ENCODE measurements around the gene RAET1E. TPM values are rescaled to one million over a fixed set of nuclear protein-coding genes. Genes with fewer than 3 reads are reported as not detected.
A peak's percentile ranks its signal among the peaks of the same experiment; 100 is the strongest.

RAET1E gene
- total and polyA plus RNA-seq, 9 of the 15 experiments (the other 6 are each of a cell fraction or from before 2014, with no cell fraction given), result not detected

DNA sequence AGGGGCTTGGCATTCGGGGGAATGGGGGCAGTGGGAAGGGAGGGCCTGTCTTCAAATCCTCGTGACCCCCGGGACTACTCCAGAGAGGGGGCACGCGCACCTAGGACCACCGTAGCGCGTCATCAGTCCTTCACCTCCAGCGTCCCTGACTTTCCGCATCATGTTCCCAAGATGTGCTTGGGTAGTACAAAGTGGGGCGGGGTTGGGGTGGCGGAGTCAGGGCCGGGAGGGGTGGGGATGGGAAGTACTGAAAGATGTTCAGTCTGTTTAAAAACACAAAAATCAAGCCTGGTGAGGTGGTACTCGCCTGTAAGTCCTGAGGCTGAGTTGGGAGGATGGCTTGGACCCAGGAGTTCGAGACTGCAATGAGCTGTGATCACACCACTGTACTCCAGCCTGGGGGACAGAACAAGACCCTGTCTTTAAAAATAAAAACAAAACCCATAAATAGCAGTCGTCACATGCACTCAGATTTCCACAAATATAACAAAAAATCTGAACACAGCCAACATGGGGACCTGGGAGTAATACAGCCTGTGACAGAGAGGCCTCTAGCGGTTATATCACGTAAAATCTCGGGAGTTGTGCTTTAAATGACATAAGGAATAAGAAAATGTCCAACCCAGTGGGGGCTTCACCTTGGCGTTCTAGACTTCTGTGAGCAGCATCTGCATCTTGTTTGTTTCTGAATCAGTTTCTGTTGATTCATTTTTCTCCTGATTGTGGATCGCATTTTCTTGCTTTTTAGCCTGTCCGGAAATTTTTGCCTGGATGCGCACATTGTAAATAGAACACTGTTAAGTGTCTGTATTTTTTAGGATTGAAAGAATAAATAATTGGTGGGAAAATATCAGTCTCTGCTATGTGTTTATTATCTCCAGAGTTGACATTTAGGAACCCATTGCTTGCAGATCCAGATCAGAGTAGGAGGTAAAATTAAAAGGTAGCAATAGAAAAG, 33.1 kb downstream of the RAET1E start (continued):
- TF ChIP-seq, protein P1, sequence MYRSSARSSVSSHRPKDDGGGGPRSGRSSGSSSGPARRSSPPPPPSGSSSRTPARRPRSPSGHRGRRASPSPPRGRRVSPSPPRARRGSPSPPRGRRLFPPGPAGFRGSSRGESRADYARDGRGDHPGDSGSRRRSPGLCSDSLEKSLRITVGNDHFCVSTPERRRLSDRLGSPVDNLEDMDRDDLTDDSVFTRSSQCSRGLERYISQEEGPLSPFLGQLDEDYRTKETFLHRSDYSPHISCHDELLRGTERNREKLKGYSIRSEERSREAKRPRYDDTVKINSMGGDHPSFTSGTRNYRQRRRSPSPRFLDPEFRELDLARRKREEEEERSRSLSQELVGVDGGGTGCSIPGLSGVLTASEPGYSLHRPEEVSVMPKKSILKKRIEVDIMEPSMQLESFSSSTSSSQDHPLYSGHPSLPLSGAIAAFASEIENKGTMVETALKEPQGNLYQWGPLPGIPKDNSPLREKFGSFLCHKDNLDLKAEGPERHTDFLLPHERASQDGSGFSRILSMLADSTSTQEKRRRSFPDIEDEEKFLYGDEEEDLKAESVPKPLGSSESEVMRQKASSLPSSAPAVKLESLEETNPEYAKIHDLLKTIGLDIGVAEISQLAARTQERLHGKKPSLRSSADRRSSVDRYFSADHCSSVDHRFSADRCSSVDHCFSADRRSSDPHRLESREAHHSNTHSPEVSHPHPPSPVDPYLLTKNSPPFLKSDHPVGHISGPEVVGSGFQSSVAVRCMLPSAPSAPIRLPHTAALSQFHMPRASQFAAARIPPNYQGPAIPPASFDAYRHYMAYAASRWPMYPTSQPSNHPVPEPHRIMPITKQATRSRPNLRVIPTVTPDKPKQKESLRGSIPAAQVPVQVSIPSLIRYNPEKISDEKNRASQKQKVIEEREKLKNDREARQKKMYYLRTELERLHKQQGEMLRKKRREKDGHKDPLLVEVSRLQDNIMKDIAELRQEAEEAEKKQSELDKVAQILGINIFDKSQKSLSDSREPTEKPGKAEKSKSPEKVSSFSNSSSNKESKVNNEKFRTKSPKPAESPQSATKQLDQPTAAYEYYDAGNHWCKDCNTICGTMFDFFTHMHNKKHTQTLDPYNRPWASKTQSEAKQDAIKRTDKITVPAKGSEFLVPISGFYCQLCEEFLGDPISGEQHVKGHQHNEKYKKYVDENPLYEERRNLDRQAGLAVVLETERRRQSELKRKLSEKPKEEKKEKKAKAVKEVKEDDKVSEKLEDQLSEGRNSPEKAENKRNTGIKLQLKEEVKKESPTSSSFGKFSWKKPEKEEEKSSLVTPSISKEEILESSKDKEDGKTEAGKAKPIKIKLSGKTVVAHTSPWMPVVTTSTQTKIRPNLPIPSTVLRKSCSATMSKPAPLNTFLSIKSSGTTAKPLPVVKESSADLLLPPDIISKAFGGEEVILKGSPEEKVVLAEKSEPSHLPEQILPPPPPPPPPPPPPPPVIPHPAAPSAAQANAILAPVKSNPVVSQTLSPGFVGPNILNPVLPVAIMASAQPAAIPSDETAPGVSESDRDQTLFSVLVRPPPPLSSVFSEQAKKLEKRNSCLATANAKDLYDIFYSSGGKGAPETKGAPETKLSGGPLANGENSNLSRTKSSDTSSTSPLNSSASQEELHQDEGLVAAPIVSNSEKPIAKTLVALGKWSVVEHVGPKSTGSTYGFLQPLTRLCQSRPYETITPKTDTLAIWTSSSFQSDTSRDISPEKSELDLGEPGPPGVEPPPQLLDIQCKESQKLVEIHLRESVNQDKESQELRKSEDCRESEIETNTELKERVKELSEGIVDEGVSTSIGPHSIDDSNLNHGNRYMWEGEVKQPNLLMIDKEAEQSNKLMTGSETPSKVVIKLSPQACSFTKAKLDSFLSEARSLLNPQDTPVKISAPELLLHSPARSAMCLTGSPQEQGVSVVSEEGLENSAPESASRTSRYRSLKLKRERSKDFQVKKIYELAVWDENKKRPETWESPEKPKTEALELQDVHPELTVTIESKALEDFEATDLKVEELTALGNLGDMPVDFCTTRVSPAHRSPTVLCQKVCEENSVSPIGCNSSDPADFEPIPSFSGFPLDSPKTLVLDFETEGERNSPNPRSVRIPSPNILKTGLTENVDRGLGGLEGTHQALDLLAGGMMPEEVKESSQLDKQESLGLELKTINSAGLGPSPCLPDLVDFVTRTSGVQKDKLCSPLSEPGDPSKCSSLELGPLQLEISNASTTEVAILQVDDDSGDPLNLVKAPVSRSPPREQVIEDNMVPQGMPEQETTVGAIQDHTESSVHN (IDR thresholded peaks at IDR 0.05; ENCODE audit: borderline replicate concordance in 1 of 2, low read depth in 1 of 2), result no peak
- TF ChIP-seq MAFG (tag; conservative IDR thresholded peaks at IDR 0.05), result no peak
- no peak for TF ChIP-seq NR1H2 (CRISPR knock-in tag; IDR thresholded peaks at IDR 0.05)
- TF ChIP-seq, protein P2, sequence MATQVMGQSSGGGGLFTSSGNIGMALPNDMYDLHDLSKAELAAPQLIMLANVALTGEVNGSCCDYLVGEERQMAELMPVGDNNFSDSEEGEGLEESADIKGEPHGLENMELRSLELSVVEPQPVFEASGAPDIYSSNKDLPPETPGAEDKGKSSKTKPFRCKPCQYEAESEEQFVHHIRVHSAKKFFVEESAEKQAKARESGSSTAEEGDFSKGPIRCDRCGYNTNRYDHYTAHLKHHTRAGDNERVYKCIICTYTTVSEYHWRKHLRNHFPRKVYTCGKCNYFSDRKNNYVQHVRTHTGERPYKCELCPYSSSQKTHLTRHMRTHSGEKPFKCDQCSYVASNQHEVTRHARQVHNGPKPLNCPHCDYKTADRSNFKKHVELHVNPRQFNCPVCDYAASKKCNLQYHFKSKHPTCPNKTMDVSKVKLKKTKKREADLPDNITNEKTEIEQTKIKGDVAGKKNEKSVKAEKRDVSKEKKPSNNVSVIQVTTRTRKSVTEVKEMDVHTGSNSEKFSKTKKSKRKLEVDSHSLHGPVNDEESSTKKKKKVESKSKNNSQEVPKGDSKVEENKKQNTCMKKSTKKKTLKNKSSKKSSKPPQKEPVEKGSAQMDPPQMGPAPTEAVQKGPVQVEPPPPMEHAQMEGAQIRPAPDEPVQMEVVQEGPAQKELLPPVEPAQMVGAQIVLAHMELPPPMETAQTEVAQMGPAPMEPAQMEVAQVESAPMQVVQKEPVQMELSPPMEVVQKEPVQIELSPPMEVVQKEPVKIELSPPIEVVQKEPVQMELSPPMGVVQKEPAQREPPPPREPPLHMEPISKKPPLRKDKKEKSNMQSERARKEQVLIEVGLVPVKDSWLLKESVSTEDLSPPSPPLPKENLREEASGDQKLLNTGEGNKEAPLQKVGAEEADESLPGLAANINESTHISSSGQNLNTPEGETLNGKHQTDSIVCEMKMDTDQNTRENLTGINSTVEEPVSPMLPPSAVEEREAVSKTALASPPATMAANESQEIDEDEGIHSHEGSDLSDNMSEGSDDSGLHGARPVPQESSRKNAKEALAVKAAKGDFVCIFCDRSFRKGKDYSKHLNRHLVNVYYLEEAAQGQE (IDR thresholded peaks at IDR 0.05; ENCODE audit: borderline replicate concordance), result peak; percentile 54
- TF ChIP-seq, protein P2 (CRISPR knock-in tag; IDR thresholded peaks at IDR 0.05; ENCODE audit: low read depth), result no peak
- TF ChIP-seq TCF7 (IDR thresholded peaks at IDR 0.05; ENCODE audit: borderline replicate concordance), result no peak
- TF ChIP-seq BHLHE40 (IDR thresholded peaks at IDR 0.05; ENCODE audit: low read length), result no peak
- no peak for TF ChIP-seq MECOM (CRISPR knock-in tag; IDR thresholded peaks at IDR 0.05)

Measured in K562 (cell line).